AG04450 (cell line): ENCODE data around the gene RDH8. TPM values are rescaled to one million over a fixed set of nuclear protein-coding genes. Genes with fewer than 3 reads are reported as not detected.

Experiments used
- CTCF ChIA-PET: fragments of 300-600, 350-600 bp; formaldehyde crosslinking; extraction: SDS; loops from one replicate; lab custom pipeline; 2022; ENCODE audit warnings: antibody characterized with exemption, inconsistent platforms; lab: Charles Lee
- POLR2A ChIA-PET: fragments of 350-600 bp; formaldehyde crosslinking; extraction: SDS; loops from one replicate; lab custom pipeline; 2021; ENCODE audit warnings: antibody characterized with exemption, inconsistent platforms; lab: Yijun Ruan, JAX
- DNase-seq: peaks from one replicate; pipeline ENCODE4 v3.0.0-alpha.2; 2011; ENCODE audit warnings: low read depth, low spot score
- H3K27ac ChIP-seq: one replicate; pipeline ENCODE4 v1.5.1; 2012; ENCODE audit warnings: low read depth, low read length, control low read depth
- H3K27me3 ChIP-seq: one replicate; pipeline ENCODE4 v1.6.0; 2012; ENCODE audit warnings: low read length; ENCODE audit not compliant: control insufficient read depth, insufficient read depth
- H3K4me3 ChIP-seq: 2 replicates; pipeline ENCODE4 v1.5.1; 2011; ENCODE audit warnings: mild to moderate bottlenecking, low read depth, low read length, control low read depth
- H3K9me3 ChIP-seq: 2 replicates; pipeline ENCODE4 v1.5.1; 2012; ENCODE audit warnings: low read length; ENCODE audit not compliant: control insufficient read depth, insufficient read depth
- CTCF ChIP-seq: IDR thresholded peaks from 2 replicates; pipeline ENCODE4 v1.5.1; 2011; ENCODE audit warnings: low read depth, low read length, control low read depth, inconsistent platforms
- polyA minus RNA-seq: library from RNA; depleted of rRNA, polyadenylated mRNA; stranded (reverse); fragments of >200 nt; gene quantifications from 2 replicates; pipeline ENCODE4 v1.2.3, GENCODE V29; 2011; rRNA and poly(A)+ RNA removed
- polyA plus RNA-seq: library from polyadenylated mRNA; depleted of rRNA; stranded (reverse); fragments of >200 nt; gene quantifications from 2 replicates; pipeline ENCODE4 v1.2.3, GENCODE V29; 2011; rRNA removed

Gene RDH8, protein sequence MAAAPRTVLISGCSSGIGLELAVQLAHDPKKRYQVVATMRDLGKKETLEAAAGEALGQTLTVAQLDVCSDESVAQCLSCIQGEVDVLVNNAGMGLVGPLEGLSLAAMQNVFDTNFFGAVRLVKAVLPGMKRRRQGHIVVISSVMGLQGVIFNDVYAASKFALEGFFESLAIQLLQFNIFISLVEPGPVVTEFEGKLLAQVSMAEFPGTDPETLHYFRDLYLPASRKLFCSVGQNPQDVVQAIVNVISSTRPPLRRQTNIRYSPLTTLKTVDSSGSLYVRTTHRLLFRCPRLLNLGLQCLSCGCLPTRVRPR
- not detected in 2 replicates for polyA plus RNA-seq
- polyA minus RNA-seq, result not detected in 2 replicates

DNA sequence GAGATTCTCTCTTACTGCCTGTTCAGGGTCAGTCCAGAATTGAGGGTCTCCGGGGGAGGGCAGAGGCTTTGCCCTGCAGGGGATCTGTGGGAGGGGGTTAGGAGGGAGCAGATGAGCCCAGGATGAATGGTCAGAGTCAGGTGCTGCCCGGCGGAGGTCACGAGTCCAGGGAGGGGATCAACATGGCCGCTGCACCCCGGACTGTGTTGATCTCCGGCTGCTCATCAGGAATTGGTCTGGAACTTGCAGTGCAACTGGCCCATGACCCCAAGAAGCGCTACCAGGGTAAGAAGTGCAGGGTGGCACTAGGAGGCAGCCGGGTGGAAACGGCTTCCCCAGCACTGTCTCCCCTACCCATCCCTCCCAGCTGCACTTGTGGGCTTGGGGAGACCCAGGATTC lies at the start of gene RDH8:
RDH8 (plus strand) TSS at position 168 of the 400 bp plus-strand sequence; CDS start at position 183, 15 bp downstream.
- no peaks in the 10 kb centered on the region for H3K9me3 ChIP-seq
- no peak within 1 kb of the TSS for H3K27ac ChIP-seq
- H3K27me3 ChIP-seq, result no peaks in the 10 kb centered on the region
- DNase-seq, result no peak
- no peak for TF ChIP-seq CTCF
- H3K4me3 ChIP-seq, result no peak within 1 kb of the TSS
- CTCF ChIA-PET, result interaction anchor here (0.5 kb wide), 1 partner anchor 14 kb away, joined by 4 read pairs; no protein-coding TSS in a partner anchor
- POLR2A ChIA-PET, result no interaction called here

DNA sequence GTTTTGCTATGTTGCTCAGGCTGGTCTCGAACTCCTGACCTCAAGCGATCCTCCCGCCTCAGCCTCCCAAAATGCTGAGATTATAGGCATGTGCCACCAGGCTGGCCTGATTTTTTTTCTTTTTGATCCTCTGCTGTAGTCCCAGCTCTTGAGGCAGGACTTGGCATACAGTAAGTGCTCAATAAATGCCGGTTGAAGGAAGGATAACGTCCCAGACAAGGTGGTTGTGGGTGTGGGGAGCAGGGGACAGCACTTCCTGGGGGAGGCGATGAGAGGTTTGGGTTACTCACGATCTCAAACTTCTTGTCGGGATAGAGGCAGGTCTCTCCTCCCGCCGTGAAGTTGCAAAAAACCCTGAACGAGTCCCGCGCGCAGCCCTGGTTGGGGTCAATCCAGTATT lies 47.3 kb upstream of the RDH8 start:
- CTCF ChIA-PET, result interaction anchor here (1.5 to 2.0 kb wide), 2 partner anchors 34 to 61 kb away, joined by 5 to 14 read pairs; no protein-coding TSS in a partner anchor
- TF ChIP-seq CTCF, result no peak
- H3K4me3 ChIP-seq, result no peak overlapping the region
- H3K27me3 ChIP-seq, result no peaks in the 10 kb centered on the region
- H3K27ac ChIP-seq, result no peak overlapping the region
- no peaks in the 10 kb centered on the region for H3K9me3 ChIP-seq
- POLR2A ChIA-PET, result no interaction called here
- DNase-seq, result no peak

DNA sequence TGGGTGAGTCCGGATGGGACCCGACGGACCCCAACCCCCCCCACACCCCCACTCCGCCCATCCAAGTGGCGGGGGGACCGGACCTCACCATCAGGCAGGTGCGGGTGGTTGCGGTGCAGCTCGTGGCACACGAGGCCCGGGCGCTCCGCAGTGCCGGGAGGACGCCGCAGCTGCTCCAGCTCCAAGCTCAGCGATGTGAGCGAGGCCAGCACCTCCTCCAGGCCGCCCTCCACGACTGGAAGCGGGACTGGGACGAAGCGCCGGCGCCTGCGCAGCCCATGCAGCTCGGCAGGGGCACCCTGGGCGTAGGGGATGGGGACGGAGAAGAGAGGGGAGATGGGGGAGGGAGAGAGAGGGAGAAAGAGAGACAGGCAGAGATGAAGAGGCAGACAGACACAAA lies 46.8 kb upstream of the RDH8 start:
- ChIA-PET CTCF (interaction anchor here (1.5 to 2.0 kb wide), 2 partner anchors 34 to 61 kb away, joined by 5 to 14 read pairs; no protein-coding TSS in a partner anchor), POLR2A (no interaction called here)
- Histone ChIP-seq H3K27me3 (no peaks in the 10 kb centered on the region), H3K27ac (no peak overlapping the region), H3K4me3 (no peak overlapping the region), H3K9me3 (no peaks in the 10 kb centered on the region)
- DNase-seq, result no peak
- TF ChIP-seq CTCF, result no peak

DNA sequence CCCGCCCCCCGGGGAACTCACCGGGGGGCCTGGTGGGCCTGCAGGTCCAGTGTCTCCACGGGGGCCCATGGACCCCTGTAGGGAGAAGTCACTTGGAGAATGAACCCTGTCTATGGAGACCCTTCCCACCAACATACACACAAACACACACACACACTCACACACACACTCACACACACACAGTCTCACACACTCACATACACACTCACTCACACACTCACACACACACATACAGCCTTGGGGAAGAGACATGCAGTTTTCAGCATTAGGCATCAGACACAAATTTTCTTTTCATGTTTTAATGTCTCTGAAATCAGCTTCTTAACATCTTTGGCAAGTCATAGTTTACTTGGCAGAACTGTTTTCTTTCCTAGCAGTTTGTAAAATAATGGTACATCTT lies 46.0 kb upstream of the RDH8 start:
- no peak for TF ChIP-seq CTCF
- CTCF ChIA-PET, result no interaction called here
- no peak for DNase-seq
- H3K4me3 ChIP-seq, result no peak overlapping the region
- POLR2A ChIA-PET, result no interaction called here
- H3K27ac ChIP-seq, result no peak overlapping the region
- no peaks in the 10 kb centered on the region for H3K27me3 ChIP-seq
- H3K9me3 ChIP-seq, result no peaks in the 10 kb centered on the region
